Epithelial cell of umbilical artery (primary cell): ENCODE measurements around the gene PER3. TPM values are rescaled to one million over a fixed set of nuclear protein-coding genes. Genes with fewer than 3 reads are reported as not detected.

Experiments
- total RNA-seq: library from RNA; depleted of rRNA; stranded (reverse); fragments of >200 nt; gene quantifications from 2 replicates; pipeline ENCODE4 v1.2.3, GENCODE V29; 2014

Gene PER3
- 1.3 and 2.3 TPM in 2 replicates for total RNA-seq

GRCh38 chr1:7783826-7784491 is at the start of gene PER3:
Gene PER3 (plus strand): TSS chr1:7784291. CDS start chr1:7784878, 587 bp downstream.

GRCh38 chr1:7770997-7771822 is 12.9 kb upstream of the PER3 start, which contains the start of gene VAMP3:
Gene VAMP3 (plus strand): TSS chr1:7771296. CDS start chr1:7771384, 88 bp downstream.

GRCh38 chr1:7852804-7853683 is 69.0 kb downstream of the PER3 start, which contains the start of gene UTS2:
Gene UTS2 (minus strand): TSS chr1:7853065. CDS start chr1:7853003, 62 bp downstream.

Other genes starting within 250 kb of the PER3 start
- 82.5 and 95.0 TPM in 2 replicates for gene VAMP3, start 13.0 kb upstream of the PER3 start, total RNA-seq
- under 0.01 TPM in 1 of 2 replicates, not detected in the other for gene UTS2, start 68.8 kb downstream of the PER3 start, total RNA-seq
- 0.30 and 0.65 TPM in 2 replicates for gene TNFRSF9, start 156.5 kb downstream of the PER3 start, total RNA-seq
- 292 and 381 TPM in 2 replicates for gene PARK7, start 177.4 kb downstream of the PER3 start, total RNA-seq
- 27.3 and 33.7 TPM in 2 replicates for gene ERRFI1, start 242.0 kb downstream of the PER3 start, total RNA-seq